SH-SY5Y (cell line): ENCODE data around the gene MLH3.

Experiments used
- GATA2 ChIP-seq: IDR thresholded peaks from 2 replicates; pipeline ENCODE4 v1.6.1; 2011; ENCODE audit warnings: mild to moderate bottlenecking, low read depth, low read length
- GATA3 ChIP-seq: IDR thresholded peaks from 2 replicates; pipeline ENCODE4 v1.6.1; 2011; ENCODE audit warnings: low read depth, mild to moderate bottlenecking, low read length, moderate library complexity

MLH3 gene

DNA sequence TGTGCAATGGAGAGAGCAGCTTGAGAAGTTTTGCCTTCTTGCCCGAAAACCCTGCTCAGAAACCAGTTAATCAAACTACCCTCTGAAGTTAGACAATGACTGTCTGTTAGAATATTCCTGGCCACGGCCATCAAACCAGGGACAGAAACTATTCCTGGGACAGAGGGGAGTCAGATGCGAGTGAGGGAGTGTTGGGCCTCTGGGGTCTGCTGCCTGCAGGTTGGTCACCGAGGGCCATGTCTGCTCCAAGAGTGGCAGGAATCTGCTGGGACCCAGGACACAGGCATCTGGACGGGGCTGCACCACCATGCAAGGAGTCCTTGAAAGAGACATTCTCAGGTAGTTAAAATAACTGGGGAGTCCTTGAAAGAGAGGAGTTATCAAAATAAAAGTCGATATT, 65.5 kb downstream of the MLH3 start:
- TF ChIP-seq GATA3 (no peak), GATA2 (no peak)

DNA sequence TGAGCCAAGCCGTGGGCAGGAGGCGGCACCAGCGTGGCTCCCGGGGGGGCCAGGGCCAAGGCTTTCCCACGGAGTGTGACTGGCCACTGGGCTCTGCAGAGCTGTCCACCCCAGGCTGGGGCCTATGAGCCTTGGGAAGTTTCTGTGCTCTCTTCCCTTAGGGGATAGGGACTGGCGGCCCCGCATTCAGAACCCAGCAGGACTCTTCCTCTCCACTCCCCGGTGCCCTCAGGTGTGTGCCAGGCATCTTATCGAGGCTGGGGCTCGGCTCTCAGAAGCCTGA, 66.3 kb downstream of the MLH3 start:
- TF ChIP-seq GATA2 (no peak), GATA3 (no peak)

DNA sequence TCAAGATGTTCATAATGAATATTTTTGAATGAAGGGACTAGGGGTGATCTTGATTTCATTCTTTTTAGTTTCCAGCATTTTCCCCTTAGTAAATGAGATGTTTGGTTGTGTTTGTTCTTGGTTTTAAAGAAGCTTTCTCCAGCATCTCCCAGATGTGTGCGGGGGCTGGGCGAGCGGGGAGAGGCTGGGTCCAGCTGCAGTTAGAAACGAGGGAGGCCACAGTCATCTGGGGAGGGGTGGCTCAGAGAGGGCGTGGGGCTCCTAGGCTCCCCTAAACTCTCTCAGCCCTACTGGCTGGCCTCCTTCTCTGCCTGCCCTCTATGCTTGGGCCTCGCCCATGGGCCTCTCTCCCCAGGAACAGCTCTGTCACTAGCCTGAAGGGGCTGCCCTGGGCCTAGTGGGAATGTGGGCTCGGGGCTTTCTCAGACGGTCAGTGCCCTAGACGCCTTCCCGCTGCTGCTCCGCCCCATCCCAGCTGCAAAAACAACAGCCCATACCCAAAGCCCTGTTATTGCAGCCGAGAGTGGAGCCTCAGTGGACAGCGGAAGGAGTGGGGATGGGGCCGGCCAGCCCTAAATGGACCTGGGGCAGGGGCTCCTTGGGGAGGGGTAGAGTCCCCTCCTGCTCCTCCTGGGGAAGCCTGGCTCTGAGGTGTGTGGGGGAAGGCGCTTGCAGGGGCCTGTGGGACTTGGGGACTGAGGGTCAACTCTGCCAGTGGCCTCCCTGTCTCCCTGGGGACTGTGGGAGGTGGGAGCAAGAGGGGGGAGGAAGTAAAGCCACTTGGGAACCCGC, 66.8 kb downstream of the MLH3 start:
- TF ChIP-seq GATA3 (no peak), GATA2 (no peak)

DNA sequence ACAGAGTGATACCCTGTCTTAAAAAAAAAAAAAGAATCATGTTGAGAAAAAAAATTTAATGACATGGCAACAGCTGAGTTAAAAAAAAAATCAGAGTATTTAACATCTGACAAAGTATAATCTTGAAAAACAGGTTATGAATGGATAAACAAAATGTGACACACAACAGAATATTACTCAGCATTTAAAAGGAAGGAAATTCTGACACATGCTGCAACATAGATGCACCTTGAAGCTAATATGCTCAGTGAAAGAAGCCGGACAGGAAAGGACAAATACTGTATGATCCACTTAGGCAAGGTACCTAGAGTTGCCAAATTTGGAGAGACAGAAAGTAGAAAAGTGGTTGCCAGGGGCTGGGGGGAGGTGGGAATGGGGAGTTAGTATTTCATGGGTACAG, 67.9 kb downstream of the MLH3 start:
- no peak for TF ChIP-seq GATA3
- no peak for TF ChIP-seq GATA2

DNA sequence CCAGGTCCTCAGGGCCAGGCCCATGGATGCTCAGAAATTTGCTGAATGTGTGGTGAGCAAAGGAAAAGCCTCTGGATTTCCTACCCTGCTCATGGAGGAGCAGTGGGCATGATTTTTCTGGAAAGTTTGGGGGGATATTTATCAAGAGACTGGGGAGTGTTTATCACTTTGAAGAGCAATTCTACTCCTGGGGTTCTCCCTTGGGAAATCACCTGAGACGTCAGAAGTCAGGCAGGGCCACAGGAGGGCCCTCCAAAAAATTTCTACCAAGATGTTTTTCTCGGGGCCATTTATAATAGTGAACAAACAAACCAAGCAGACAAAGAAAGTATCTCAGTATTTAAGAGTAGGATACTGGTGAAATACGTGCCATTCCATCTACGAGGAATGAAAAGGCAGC, 68.6 kb downstream of the MLH3 start:
- no peak for TF ChIP-seq GATA3
- no peak for TF ChIP-seq GATA2

DNA sequence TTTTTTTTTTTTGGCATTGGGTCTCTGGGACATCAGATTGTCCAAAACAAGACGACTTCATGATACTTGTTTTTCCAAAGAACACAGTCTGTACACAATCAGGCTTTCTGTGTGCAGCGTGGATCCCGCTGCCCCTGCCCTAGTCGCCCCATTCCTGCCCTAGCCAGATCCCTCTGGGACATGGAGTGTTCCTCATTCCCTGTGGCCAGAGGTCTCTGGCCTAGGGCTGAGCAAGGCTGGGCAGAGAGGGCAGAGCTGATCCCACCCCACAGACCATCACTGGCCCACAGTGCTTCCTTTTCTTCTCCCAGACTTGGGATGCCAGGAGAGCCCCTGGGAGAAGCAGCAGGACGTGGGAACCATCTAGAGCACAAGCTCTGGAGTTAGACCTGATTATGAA, 69.4 kb downstream of the MLH3 start:
- TF ChIP-seq GATA3 = no peak
- no peak for TF ChIP-seq GATA2

DNA sequence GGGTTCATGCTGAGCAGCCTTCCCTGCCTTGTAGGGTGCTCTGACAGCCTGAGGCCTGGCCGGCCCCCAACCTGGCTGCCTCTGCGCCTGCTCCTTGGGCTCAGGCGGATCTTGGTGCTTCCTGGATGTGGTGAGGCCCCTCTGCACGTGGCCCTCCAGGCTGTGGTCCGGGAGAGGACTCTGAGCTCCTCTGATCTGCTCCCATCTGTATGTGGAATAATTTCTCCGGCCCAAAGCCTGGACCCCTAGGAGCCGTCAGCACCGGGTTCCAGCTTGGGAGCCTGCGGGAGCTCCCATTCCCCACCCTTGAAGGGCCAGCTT, 69.8 kb downstream of the MLH3 start:
- TF ChIP-seq GATA2 (no peak), GATA3 (no peak)

DNA sequence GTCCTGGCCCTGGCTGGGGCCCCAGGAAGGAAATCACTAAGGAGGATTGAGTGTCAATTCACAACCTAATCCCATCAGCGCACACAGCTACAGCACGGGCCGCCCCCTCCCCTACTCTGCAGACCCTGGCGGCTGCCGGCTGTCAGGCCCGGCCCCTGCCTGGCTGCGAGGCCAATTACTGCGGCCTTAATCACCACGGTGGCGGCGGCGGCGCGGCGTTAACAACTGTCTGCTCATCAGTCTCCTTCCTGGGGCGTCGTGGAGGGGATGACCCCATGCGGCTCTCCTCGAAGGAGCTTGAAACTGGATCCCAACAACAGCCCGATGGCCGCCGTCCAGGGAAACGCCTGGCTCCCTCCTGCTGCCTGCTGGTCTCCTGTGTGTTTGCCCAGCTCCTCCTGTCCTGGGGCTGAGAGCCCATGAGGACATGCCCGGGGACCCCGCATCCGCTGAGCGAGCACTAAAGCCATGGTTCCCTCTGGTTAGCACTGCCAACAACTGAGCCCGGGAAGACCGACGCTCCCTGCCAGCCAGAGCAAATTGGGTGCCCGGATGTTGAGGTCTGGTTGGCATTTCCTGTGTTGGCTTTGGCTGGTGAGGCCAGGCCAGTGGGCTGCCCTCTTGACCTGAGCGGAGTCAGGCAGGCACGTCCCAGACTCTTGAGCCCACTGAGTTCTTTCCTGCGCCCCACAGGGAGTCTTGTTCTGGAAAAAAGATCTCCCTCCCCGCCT, 70.4 kb downstream of the MLH3 start:
- TF ChIP-seq GATA3 = no peak
- no peak for TF ChIP-seq GATA2

DNA sequence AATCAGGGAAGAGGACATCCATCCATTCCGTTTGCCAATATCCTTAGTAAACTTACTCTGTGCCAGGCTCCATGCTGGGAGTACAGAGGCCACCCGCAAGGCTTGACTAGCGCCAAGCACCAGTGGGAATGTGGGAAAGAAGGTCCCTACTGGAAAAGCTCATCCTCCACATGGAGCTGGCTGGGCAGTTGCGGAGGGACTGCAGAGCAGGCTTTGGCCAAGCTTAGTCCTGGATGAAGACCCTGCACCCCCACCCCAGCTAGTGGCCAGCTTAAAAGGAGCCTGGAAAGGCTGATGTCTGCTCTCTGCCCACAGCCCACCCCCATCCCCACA, 70.9 kb downstream of the MLH3 start:
- no peak for TF ChIP-seq GATA3
- no peak for TF ChIP-seq GATA2

DNA sequence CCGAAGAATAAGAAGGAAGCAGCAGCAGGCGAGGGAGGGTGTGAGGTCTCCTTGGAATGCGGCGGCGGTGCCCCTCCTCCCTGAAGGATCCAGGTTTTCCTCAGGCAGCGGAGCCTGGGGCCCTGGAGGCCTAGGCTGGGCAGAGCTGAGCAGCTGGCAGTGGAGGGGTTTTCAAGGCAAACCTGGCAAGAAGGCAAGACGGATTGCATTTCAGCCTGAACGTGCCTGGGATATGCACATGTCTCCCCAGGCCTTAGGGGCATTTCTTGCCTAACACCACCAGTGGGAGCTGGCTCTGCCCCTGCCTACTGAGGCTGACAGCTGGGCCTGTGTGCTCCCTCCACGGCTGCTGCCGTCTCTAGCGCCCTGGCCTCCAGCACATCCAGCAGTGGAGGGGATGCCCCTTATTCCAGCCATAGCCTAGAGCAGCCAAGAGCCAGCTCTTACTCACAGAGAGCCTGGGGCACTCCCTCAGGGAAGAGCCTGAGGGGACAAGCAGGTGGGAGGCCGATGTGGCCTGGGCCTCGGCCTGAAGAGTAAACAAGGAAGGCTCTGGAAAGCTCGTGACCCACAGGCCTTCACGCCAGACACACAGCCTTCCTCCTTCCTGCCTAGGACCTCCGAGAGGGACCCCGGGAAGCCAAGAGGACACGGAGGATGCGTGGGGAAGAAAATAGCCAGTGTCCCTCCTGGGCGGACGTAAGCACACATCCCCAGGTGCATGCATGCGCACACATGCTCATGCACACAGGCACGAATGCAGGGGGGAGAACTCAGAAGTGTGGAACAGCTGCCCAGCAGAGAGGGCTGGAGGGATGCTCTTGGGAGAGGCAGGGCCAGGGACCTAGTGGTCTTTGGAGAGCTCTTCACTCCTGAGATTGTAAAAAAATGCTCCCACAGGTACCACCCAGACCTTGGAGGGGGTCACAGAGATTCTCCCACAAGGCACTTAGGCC, 71.5 kb downstream of the MLH3 start:
- TF ChIP-seq GATA2 = no peak
- no peak for TF ChIP-seq GATA3

DNA sequence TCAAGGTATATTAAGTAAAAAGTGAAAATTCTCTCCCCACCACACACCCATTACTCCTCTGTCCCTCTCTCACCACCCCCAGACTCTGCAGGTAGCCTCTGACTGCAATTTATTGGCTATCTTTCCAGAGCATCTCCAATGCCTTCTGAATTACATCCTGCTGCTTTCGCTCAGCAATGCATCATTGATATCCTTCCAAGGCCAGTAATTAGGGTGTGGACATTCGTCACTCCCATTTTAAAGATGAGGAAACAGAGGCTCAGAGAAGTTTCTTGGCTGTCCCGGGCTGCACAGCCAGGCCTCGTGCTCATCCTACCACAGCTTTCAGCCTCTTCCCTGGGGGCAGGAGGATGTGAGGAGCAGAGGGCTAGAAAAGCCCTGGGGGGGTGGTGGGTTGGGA, 72.2 kb downstream of the MLH3 start:
- peak; percentile 92 for TF ChIP-seq GATA2
- peak; percentile 85; the same call in 1 of the 2 replicates for TF ChIP-seq GATA3

DNA sequence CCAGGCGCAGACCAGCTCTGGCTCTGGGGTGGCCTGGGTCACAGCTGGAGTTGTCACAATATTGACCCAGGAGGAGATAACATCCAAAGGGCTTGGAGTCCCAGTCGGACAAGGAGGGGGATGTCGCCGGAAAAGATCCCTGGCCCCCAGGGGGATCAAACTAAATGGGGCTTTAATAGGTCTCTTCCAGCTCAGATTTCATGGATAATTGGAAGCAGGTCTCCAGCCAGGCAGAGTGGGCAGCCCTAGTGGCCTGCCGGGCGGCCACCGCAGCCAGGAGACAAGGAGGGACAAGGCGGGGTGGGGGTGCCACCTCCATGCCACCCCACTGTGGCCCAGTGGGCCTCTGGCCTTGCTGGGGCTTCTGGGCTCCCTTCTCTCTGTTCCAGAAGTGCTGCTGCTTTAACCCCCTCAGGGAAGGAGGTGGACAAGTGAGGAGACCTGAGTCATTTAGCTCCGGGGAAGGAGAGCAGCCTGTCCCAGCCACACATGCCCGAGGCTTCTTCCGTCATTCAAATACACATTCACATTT, 72.8 kb downstream of the MLH3 start:
- peak; percentile 95 for TF ChIP-seq GATA2
- no peak for TF ChIP-seq GATA3

DNA sequence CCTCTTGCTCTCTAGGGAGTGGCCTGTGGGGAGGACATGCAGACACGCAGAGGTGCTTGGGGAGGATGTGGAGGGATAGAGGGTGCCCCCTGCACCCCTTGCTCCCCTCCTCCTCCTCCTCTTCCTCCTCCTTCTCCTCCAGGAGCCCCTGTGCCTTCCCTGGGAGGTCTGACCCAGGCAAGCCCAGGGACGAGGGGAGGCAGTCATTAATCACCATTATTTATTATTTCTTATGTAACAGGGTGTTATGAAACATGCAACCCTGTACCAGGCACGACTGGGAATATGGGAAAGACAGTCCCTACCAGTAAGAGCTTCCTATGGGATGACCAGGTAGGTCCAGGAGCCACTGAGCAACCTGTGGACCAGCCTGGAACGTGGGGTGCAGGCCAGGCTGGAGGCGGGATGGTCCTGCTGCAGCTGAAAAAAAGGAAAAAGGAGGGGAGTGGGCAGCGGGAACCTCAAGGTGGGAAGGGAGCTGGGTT, 73.3 kb downstream of the MLH3 start:
- no peak for TF ChIP-seq GATA3
- no peak for TF ChIP-seq GATA2
